PFSK-1 (cell line): ENCODE measurements around the gene ADAM11.

Experiments used
- POLR2AphosphoS5 ChIP-seq: IDR thresholded peaks from 2 replicates; pipeline ENCODE4 v1.6.1; 2012; ENCODE audit warnings: low read depth, mild to moderate bottlenecking, control low read depth, low read length, moderate library complexity
- REST ChIP-seq, 2 experiments: IDR thresholded peaks; 2 replicates each; pipeline versions ENCODE4 v1.6.1 to v1.8.0; 2011 to 2012; ENCODE audit warnings: low read depth in 2 of 2, low read length in 2 of 2, control low read depth in 1 of 2, inconsistent platforms in 1 of 2, mild to moderate bottlenecking in 1 of 2, moderate library complexity in 1 of 2; ENCODE audit not compliant: insufficient read depth in 1 of 2
- SIN3A ChIP-seq: IDR thresholded peaks from 2 replicates; pipeline ENCODE4 v1.6.1; 2012; ENCODE audit warnings: mild to moderate bottlenecking, low read length, moderate library complexity, borderline replicate concordance; ENCODE audit not compliant: insufficient read depth

GRCh38 chr17:44736551-44737240 lies 22.1 kb upstream of the ADAM11 start:
- TF ChIP-seq REST (IDR thresholded peaks at IDR 0.05; ENCODE audit: insufficient read depth in 1 of 2, low read depth in 2 of 2, low read length in 2 of 2): no peak
- no peak for TF ChIP-seq POLR2AphosphoS5
- TF ChIP-seq SIN3A: no peak
